GM12801 (cell line): ENCODE measurements around the gene PRDM2.

Experiments used
- TF ChIP-seq, protein P1 (sequence below): IDR thresholded peaks from one replicate; pipeline ENCODE4 v1.5.1; 2011; ENCODE audit warnings: control low read depth; ENCODE audit not compliant: insufficient read length; ENCODE audit errors: extremely low read depth

The PRDM2 gene

DNA sequence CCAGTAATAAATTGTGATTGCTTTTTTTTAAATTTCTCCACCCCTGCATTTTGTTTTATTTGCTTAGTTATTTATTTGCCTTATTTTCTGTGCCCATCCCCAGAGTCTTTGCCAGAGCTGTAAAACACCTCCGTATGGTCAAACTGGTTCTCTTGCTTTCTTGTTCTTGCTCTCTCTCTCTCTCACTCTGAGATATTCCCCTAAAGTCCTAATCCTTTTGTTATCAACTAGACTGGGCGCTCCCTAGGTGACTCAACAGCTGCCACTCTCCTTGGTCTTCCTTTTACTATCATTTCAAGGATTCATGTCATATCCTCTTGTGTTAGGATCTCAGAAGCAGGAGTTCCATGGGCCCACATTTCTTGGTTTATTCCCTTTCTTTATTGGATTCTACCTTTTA is 160.0 kb downstream of the PRDM2 start:
- TF ChIP-seq, protein P1, sequence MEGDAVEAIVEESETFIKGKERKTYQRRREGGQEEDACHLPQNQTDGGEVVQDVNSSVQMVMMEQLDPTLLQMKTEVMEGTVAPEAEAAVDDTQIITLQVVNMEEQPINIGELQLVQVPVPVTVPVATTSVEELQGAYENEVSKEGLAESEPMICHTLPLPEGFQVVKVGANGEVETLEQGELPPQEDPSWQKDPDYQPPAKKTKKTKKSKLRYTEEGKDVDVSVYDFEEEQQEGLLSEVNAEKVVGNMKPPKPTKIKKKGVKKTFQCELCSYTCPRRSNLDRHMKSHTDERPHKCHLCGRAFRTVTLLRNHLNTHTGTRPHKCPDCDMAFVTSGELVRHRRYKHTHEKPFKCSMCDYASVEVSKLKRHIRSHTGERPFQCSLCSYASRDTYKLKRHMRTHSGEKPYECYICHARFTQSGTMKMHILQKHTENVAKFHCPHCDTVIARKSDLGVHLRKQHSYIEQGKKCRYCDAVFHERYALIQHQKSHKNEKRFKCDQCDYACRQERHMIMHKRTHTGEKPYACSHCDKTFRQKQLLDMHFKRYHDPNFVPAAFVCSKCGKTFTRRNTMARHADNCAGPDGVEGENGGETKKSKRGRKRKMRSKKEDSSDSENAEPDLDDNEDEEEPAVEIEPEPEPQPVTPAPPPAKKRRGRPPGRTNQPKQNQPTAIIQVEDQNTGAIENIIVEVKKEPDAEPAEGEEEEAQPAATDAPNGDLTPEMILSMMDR = no peak

DNA sequence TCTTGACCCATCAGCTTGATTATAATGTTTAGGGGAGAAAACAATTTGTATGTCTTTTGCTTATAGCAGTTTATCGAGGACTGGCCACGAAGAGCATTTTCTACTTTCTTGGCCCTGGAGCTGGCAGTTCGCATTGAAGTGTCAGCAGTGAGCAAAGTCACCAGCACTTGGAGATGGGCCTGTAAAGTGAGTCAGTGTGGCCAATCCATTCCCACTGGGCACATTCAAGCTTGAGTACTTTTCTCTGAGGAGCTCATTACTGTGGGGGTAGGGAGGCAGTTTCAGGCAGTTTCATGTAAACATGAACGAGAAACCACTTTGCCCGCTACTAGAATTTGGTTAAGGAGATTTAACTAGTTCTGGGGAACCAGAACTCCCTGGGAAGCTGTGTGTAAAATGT is 164.8 kb downstream of the PRDM2 start:
- TF ChIP-seq, protein P1 = no peak

DNA sequence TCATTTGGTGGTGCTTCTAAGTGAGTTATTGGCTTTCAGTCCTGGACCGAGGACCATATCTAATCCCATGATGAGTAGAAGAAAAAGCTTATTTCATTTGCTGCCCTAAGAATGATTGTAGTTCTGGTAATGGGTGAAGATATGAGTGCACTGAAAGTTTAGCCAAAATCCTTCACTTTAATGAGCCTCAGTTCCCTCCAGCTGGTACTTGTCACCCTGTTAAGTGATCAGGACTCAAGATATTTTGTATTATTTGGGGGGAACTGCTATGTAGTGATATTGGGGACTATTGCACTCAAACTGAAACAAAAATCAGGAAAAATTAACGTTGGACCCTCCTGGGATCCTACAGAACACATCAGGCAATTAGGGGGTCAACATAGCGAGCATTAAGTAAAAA is 165.9 kb downstream of the PRDM2 start:
- TF ChIP-seq, protein P1 = no peak

DNA sequence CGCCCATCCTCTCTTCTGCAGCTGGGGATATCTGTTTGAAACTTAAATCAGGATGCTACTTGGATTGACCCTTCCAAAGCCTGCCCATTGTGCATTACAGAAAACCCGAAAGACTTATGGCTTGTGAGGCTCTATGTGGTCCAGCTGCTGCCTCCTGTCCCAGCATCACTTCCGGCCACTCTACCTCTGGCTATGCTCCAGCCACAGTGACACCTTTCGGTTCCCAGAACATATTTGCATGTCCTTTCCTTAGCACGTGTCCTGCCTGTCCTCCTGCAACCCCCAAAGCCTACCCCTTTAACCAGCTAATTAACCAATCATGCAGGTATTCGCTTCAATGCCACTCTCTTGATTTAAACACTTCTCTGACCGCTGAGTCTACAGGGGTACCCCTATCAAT is 167.6 kb downstream of the PRDM2 start:
- TF ChIP-seq, protein P1 = no peak

DNA sequence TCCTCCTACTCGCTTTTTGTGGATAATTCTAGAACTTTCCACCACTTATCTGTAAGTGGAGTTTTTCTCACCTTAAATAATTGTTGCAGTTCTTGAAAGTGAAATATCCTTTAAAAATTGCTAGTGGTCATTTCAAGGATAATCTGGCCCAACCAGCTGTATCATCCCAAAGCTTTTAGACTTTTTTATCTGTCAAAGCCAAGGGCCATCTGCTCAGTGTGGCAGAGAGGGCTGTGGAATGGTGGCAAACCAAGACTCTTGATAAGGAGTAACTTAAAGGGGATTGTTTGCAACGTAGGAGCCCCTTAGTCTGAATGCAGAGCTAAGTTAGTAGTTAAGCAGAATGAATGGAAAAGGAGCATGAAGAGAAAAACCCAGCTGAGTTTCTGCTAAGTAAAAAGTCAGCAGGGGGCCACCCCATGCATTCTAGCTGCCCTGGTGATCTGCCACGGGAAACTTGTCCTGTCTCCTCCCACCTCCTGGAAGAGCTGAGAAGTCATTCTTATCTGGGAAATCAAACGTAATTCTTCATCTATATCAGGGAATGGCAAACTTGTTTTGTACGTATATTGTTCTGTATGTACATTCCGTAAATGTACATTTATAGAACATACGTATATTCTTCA is 169.3 kb downstream of the PRDM2 start:
- TF ChIP-seq, protein P1 = no peak

DNA sequence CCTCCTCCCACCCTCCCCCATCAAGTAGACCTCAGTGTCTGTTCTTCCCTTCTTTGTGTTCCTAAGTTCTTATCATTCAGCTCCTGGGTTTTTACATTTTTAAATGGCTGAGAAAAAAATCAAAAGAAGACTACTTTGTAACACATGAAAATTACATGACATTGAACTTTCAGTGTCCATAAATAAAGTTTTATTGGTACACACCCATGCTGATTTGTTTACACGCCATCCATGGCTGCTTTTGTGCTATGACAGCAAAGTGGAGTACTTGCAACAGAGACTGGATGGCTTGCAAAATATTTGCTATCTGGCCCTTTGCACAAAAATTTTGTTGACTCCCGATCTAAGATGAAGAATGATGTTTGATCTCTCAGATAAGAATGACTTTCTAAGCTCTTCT is 171.4 kb downstream of the PRDM2 start:
- TF ChIP-seq, protein P1 = no peak

DNA sequence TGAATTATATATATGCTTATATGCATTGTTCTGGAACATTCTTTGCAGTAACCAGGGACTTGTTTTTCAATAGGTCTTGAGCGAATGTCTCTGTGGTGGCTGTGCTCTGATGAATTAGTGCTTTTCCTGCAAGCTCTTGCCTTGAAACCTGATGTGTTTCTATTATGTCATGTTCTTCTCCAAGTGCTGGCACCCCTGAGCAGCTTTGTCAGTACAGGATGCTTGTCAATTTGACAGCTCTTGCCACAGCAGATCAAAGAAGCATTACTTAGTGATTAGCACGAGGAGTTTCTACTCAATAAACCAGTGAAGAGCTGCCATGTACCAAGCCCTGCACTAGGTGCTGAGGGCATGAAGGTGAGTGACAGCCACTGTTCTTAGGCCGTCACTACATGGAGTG is 171.9 kb downstream of the PRDM2 start:
- TF ChIP-seq, protein P1 = no peak
